Kidney epithelial cell (primary cell): ENCODE results near the gene UNC5C. TPM values are rescaled to one million over a fixed set of nuclear protein-coding genes. Genes with fewer than 3 reads are reported as not detected.

Experiments used
- DNase-seq: peaks from one replicate; pipeline ENCODE4 v3.0.0-alpha.2; 2010; ENCODE audit warnings: low read depth
- H3K27me3 ChIP-seq: 2 replicates; pipeline ENCODE4 v1.6.0; 2011; ENCODE audit warnings: low read length; ENCODE audit not compliant: control insufficient read depth, insufficient read depth
- H3K36me3 ChIP-seq: 2 replicates; pipeline ENCODE4 v1.5.1; 2011; ENCODE audit warnings: low read length; ENCODE audit not compliant: control insufficient read depth, insufficient read depth
- H3K4me3 ChIP-seq: 2 replicates; pipeline ENCODE4 v1.5.1; 2011; ENCODE audit warnings: low read depth, mild to moderate bottlenecking, control low read depth, low read length
- total RNA-seq: library from RNA; depleted of rRNA; stranded (reverse); fragments of >200 nt; gene quantifications from 2 replicates; pipeline ENCODE4 v1.2.3, GENCODE V29; 2015
- TF ChIP-seq, protein P1 (sequence below): IDR thresholded peaks from 2 replicates; pipeline ENCODE4 v1.5.1; 2011; ENCODE audit warnings: mild to moderate bottlenecking, moderate library complexity, low read length, control low read depth, inconsistent platforms; ENCODE audit not compliant: insufficient read depth, poor library complexity, severe bottlenecking

The UNC5C gene
- total RNA-seq, 1 donor from 2014 or later = 2.8 TPM

DNA sequence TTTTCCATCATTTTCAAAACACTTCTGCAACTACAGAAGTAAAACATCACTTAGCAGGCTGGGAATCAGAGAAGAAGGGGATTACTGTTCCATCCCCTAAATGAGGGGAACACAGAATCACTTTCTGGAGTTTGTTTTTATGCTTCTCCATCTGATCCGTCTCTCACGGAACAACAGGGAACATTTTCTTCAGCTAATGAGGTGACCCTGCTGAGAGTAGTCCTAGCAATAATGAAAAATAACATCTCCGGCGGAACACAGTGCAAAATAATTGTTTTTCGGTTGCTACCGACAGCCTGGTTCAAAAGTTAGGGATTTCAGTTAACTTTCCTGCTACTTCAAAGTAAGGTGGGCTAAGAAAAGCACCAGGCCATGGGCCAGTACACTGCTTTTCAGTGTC is 322.9 kb downstream of the UNC5C start:
- no peak overlapping the region for H3K4me3 ChIP-seq
- no peak for DNase-seq
- TF ChIP-seq, protein P1, sequence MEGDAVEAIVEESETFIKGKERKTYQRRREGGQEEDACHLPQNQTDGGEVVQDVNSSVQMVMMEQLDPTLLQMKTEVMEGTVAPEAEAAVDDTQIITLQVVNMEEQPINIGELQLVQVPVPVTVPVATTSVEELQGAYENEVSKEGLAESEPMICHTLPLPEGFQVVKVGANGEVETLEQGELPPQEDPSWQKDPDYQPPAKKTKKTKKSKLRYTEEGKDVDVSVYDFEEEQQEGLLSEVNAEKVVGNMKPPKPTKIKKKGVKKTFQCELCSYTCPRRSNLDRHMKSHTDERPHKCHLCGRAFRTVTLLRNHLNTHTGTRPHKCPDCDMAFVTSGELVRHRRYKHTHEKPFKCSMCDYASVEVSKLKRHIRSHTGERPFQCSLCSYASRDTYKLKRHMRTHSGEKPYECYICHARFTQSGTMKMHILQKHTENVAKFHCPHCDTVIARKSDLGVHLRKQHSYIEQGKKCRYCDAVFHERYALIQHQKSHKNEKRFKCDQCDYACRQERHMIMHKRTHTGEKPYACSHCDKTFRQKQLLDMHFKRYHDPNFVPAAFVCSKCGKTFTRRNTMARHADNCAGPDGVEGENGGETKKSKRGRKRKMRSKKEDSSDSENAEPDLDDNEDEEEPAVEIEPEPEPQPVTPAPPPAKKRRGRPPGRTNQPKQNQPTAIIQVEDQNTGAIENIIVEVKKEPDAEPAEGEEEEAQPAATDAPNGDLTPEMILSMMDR = no peak
- H3K27me3 ChIP-seq = no peaks in the 10 kb centered on the region
- no peaks in the 10 kb centered on the region for H3K36me3 ChIP-seq

DNA sequence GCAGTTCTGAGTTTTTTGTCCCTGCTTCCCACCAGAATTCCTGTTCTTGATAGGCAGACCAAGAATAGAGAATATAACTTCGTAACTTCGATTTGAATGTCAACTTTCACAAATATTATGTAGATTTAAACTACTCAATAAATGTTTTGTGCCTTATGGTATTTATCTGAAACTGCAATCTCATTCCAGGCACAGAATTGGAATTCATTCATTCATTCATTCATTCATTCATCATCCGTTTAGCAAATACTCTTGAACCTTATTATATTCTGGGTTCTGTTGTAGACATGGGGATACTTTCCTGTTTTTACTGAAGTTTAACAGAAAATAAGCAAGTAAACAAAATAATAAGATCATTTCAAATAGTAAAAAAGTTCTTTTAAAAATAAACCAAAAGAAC is 324.4 kb downstream of the UNC5C start:
- no peak for DNase-seq
- Histone ChIP-seq H3K4me3 (no peak overlapping the region), H3K27me3 (no peaks in the 10 kb centered on the region), H3K36me3 (no peaks in the 10 kb centered on the region)
- TF ChIP-seq, protein P1 = no peak

DNA sequence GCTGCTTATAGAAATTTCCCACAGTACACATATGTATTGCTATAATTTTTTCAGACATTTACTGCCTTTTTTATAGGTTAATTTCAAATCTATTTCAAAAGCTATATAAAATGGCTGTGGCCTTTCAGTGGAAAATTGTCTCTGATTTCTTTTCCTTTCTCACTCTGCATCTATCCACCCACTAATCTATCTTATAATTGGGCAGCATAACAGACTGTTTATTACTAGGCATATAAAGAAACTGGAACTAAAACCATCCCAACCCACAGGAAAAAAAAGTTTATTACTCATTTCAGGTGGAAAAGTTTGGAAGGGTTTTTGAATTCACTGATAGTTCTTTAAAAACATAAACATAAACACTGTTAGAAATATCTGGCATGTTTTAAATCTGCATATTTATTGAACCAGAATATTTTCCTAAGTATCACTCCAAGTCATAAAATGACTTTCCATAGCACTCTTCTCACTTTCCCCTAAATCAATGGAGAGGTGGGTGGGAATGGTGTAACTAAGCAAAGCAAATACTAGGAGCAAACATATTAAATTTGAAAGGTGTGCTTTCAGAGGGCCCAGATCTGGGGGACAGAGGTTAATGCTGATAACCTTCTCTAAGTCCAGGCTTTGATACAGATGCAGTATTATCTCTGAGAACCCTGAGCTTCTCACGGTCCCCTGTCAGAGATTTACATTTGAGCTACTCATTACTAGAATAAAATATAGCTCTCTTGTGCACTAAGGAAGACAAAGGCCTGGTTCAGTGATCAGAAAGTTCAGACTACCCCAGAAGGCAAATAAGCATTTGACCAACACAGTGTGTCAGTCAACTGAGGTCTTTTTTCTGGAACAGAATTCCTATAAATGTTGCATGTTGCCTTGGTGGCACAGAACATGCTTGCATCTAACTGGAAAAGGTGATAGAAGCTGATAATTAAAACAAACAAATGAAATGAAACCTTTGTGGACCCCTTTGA is 328.3 kb downstream of the UNC5C start:
- Histone ChIP-seq H3K4me3 (no peak overlapping the region), H3K27me3 (no peaks in the 10 kb centered on the region), H3K36me3 (no peaks in the 10 kb centered on the region)
- no peak for DNase-seq
- TF ChIP-seq, protein P1 = no peak

DNA sequence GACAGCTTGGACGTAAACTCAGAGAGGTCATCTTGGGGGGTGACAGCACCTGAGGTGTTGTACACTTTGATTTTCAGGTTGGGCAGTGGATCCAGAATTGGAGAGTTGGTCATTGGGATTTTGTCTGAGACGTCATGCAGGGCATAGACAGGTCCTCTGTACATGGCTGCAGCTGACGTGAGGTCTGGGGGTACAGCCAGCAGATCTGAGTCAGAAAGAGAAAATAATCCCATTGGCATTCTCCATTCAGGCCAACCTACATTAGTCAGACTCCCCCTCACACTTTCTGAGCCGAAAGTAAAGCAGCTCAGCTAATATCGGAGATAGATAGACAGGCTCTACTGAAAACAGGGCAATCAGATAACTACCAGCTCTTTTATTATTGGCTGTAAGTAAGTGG is 329.7 kb downstream of the UNC5C start:
- H3K27me3 ChIP-seq = no peaks in the 10 kb centered on the region
- no peak for DNase-seq
- H3K4me3 ChIP-seq = no peak overlapping the region
- TF ChIP-seq, protein P1 = no peak
- no peaks in the 10 kb centered on the region for H3K36me3 ChIP-seq

DNA sequence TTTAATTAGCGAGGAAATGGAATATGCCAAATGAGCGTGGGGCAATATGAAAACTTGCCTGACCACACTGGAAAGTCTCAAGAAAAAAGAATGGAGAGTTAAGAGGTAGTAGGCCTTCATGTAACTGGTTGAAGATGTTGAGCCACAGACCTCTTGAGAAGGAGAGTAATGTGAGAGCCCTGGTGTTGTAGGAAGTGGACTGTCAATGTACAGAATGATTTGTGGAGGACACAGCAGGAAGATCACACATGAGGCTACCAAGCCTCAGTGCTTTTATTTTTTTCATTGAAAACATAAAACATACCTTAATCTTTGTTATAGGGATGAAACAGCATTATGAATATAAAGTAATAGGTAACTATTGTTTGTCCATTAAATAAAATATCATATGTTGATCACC is 331.6 kb downstream of the UNC5C start:
- no peaks in the 10 kb centered on the region for H3K36me3 ChIP-seq
- TF ChIP-seq, protein P1 = no peak
- no peak overlapping the region for H3K4me3 ChIP-seq
- DNase-seq = no peak
- no peaks in the 10 kb centered on the region for H3K27me3 ChIP-seq
